KOPT-K1 (cell line): ENCODE measurements around the gene PAPSS1.
"Not testable (repeated sequence)": the region's sequence is repeated elsewhere in the genome, so short reads cannot be mapped to it uniquely, and the experiment has no call there.

Source experiments
- H3K27ac ChIP-seq: fragments of 200-600 bp; sonication (generic); 2 replicates; pipeline ENCODE4 v1.5.1; 2016; ENCODE audit warnings: antibody characterized with exemption, mild to moderate bottlenecking, low read depth, low read length; ENCODE audit not compliant: poor library complexity, severe bottlenecking
- H3K36me3 ChIP-seq: fragments of 200-600 bp; sonication (generic); 2 replicates; pipeline ENCODE4 v1.5.1; 2017; ENCODE audit warnings: antibody characterized with exemption, mild to moderate bottlenecking, low read length, moderate library complexity; ENCODE audit not compliant: insufficient read depth
- H3K9me3 ChIP-seq: fragments of 200-600 bp; sonication (generic); 2 replicates; pipeline ENCODE4 v1.5.1; 2017; ENCODE audit warnings: antibody characterized with exemption, low read length, mild to moderate bottlenecking; ENCODE audit not compliant: insufficient read depth, poor library complexity, severe bottlenecking

PAPSS1 gene

DNA sequence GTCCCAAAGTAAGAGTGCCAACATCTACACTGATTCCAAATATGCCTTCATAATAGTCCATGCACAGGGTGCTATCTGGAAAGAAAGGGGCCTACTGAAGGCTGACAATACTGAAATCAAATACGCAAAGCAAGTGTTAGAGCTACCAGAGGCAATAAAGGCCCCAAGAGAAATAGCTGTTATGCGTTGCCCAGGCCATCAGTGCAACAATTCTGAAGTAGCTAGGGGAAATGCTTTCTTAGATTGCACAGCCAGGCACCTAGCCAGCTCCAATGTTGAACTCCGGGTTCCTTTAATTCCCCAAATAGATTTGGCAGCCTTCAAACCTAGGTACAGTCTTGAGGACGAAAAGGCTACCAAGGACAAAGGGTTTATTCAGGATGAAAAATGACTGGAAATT lies 17.4 kb upstream of the PAPSS1 start:
- Histone ChIP-seq H3K27ac (no peak overlapping the region), H3K9me3 (no peaks in the 10 kb centered on the region), H3K36me3 (no peaks in the 10 kb centered on the region)

DNA sequence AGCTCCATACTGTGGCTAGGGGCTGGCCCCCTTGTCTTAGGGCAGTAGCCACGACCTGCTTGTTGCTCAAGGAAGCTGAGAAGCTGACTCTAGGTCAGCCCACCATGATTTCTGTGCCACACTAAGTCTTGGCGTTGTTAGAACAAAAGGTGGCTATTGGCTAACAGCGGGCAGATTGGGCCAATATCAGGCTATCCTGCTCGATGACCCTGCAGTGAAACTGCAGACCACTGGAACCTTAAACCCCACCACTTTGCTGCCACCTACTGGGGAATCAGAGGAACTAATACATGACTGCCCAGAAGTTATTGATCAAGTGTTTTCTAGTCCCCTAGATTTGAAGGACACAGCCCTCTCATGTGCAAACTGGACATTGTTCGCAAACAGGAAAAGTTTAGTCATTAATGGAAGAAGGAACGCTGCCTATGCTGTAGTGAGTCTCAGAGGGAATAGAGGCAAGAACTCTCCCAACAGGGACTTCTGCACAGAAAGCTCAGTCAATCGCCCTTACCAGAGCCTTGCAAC lies 17.0 kb upstream of the PAPSS1 start:
- Histone ChIP-seq H3K27ac (no peak overlapping the region), H3K36me3 (no peaks in the 10 kb centered on the region), H3K9me3 (no peaks in the 10 kb centered on the region)

DNA sequence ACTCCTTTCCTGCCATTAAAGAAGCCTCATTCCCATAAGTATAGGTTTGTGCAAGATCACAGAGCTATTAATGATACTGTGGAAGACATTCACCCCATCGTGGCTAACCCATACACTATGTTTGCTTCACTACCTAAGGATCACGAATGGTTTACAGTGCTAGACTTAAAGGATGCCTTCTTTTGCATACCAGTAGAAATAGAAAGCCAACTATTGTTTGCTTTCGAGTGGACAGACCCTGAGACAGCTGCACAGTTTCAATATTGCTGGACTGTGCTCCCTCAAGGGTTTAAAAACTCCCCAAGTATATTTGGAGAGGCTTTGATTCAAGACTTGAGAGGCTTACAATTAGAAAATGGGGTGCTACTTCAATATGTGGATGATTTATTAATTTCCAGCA lies 16.0 kb upstream of the PAPSS1 start:
- Histone ChIP-seq H3K9me3 (no peaks in the 10 kb centered on the region), H3K36me3 (no peaks in the 10 kb centered on the region), H3K27ac (no peak overlapping the region)

DNA sequence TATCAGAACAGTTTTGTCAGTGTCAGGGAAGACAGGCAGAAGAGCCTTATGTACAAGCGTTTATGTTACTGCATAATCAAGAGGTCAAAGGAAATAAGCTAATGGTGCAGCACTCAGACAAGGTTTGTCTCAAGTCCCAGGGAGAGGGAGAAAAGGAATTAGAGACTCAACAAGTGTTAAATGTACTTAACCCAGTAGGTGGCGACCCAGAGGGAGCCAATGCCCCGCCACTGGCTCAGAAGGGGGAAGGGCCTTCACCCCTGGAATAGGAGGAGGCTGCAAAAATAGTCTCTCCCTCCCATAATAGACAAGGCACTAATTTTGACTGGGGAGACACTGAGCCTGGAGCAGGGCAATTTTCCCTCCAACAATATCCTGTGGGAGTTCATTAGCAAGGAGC lies 14.1 kb upstream of the PAPSS1 start:
- H3K9me3 ChIP-seq: no peaks in the 10 kb centered on the region
- H3K36me3 ChIP-seq: no peaks in the 10 kb centered on the region
- no peak overlapping the region for H3K27ac ChIP-seq

DNA sequence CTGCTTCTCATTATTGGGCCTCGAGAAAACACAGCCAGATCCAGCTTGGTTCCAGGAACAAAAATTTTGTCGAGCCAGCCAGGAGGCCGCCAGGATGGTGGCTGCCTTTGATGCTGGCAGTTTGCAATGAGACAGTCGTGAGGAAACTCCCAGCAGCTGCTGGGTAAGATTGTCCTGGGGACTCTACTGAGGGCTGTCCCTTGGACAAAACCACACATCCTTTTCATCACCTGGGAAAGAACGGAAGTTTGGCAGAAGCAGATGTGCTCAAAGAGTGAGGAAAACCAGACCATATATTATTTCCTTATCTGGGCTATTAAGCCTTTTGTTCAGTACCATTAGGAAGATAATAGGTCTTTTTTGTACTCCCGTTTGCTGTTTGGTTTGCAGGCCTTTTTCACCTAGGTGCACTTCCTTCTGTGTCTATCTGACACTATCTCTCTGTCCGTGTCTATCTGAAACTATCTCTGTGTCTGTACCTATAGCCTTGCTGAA lies 13.4 kb upstream of the PAPSS1 start:
- H3K9me3 ChIP-seq: no peaks in the 10 kb centered on the region
- H3K36me3 ChIP-seq: no peaks in the 10 kb centered on the region
- no peak overlapping the region for H3K27ac ChIP-seq

DNA sequence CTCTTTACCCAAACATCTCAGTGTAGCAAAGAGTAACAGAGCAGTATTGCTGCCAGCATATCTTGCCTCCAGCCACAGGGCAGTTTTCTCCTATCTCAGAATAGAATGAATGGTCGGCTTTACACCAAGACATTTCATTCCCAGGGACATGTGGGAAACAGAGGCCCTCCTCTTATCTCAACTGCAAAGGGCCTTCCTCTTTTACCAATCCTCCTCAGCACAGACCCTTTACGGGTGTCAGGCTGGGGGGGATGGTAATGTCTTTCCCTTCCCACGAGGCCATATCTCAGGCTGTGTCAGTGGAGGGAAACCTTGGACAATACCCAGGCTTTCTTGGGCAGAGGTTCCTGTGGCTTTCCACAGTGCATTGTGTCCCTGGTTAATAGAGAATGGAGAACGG lies 9.0 kb upstream of the PAPSS1 start:
- not testable (repeated sequence) for H3K27ac ChIP-seq, H3K36me3 ChIP-seq, H3K9me3 ChIP-seq

DNA sequence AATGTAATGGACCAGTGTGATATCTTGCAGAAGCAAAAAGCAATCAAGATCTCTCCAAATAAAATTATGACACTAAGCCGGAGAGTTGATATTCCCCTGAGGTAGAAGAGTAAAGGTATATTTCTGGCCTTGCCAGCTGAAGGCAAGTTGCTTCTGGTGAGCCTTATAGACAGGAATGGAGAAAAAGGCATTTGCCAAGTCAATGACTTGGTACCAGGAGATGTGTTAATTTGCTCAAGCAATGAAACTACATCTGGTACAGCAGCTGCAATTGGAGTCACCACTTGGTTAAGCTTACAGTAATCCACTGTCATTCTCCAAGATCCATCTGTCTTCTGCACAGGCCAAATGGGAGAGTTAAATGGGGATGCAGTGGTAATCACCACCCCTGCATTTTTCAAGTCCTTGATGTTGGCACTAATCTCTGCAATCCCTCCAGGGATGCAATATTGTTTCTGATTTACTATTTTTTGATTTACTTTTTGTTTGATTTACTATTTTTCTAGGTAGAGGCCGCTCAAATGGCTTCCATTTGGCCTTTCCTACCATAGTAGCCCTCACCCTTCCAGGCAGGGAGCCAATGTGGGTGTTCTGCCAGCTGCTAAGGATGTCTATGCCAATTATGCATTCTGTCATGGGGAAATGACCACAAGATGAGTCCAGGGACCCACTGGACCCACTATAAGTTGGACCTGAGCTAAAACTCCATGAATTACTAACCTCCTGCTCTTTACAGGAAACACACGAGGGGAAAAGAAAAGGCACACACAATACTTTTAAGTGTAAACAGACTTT lies 6.3 kb upstream of the PAPSS1 start:
- not testable (repeated sequence) for H3K9me3 ChIP-seq, H3K36me3 ChIP-seq, H3K27ac ChIP-seq

DNA sequence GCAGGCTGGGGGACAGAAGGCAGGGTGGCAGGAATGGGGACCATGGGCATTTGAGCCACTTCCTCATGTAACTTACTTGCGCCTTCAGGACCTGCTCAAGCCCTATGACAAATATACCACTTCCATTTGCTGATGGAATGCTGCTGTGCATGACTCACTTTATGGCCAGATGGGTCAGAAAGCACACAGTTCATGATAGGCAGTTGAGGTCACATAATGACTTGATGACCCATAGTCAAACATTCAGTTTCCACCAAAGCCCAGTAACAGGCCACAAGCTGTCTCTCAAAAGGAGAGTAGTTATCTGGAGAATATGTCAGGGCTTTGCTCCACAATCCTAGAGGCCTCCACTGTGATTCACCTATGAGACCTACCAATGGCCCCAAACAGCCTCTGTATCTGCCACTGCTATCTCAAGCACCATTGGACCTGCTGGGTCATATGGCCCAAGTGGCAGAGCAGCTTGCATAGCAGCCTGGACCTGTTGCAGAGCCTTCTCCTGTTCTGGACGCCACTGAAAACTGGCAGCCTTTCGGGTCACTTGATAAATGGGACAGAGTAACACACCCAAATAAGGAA lies 5.3 kb upstream of the PAPSS1 start:
- Histone ChIP-seq H3K36me3 (no peaks in the 10 kb centered on the region), H3K27ac (no peak overlapping the region), H3K9me3 (no peaks in the 10 kb centered on the region)

DNA sequence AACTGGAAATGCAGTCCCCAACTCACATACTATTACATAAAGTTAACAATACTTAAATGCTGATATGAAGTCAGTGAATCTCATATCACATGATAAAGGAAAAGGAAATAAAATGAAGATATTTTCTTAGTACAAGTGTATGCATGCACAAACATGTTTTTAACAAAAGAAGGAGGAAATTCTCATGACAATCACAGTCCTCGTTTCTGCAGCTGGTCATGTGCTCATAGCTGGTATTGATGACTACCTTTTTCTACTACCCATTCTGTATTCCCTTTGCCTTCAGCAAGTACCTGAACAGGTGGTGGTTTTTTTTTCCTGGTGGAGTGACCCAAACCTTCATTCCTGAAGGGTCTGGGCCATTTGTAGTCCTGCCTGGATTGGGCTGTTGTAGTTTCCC lies 3.3 kb upstream of the PAPSS1 start:
- H3K9me3 ChIP-seq, H3K27ac ChIP-seq, H3K36me3 ChIP-seq: not testable (repeated sequence)

DNA sequence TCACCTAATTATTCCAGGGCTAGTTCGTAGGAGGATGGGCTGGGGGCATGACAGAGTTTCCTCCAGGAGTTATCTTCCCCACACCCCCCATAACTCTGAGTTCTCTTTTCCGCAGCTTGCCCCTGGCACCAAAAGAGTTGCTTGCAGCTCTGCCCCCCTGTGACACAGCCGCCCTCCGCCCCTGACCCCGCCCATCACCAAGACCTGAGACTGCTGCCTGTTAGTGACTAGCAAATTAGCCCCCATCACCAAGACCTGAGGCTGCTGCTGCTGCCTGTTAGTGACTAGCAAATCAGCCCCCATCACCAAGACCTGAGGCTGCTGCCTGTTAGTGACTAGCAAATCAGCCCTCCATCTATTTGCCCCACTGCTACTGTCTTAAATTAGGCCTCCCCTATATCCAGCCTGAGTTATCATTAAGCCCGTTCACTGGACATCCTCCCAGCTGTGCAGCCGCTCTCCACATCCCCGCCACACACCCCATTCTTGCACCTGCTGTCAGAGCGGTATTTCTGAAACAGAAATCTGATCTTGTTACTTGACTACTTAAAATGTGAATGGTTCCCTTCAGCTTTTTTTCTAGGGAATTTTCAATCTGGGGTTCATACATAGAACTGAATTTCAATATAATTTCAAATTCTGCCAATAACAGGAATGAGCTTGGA lies 1.5 kb upstream of the PAPSS1 start:
- Histone ChIP-seq H3K27ac (no peak overlapping the region), H3K36me3 (no peaks in the 10 kb centered on the region), H3K9me3 (no peaks in the 10 kb centered on the region)

DNA sequence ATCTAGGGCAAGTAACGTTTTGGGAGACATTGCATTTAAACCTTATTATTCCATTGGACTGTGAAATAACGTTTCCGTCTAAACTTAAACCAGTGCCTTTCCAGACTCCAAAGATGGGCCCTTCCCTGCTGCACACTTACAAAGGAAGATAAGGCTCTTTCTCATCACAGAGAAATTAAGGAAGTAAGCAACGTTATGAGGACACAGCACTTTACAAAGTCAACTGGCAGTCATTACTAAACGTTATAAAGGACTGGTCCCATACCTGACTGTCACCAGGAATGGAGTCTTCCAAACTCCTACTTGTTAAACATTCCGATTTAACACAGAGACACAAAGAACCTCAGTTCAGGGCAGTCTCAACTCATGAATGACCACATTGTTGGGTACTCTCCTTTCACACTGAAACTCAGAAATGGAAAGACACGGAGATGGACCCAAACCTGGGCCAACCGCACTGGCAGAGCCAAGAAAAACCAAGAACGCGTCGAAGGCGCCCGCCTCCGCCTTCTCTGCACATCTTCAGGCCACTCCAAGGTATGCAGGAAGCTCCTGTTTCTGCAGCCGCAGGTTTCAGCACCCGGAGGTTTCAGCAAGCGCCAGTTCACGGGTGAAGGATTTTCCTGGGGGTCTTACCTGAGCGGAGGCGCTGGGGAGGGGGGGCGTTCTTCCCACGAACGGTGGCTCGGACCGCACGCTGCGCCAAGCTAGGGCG lies 670 bp downstream of the PAPSS1 start:
- Histone ChIP-seq H3K27ac (peak overlapping the region; percentile 42), H3K9me3 (no peaks in the 10 kb centered on the region), H3K36me3 (no peaks in the 10 kb centered on the region)

DNA sequence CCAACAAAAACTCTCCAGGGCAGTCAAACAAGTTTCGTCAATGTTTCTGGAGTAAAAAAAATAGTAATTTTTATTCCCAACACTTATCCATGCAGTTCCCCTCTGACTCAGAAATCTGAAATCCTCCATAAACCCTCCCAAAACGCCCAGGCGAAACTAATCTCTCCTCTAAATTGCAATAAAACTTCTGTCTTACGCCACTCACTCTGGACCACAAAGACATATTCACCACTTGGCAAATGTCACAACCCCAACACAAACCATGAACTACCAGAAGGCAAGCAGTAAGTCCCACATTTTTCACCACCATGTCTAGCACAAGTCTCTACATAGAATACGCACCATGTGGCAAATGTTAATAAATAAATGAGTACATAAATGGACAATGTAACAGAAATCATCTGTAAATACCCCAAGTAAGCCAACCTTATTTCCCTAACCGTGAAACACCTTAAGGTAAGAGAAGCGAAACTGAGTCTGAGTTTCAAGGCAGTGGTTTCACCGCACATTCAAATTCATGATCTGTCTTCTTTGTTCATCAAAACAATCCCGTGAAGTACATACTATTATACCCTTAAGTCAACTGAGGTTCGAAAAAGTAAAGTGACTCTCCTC lies 1.6 kb downstream of the PAPSS1 start:
- Histone ChIP-seq H3K36me3 (no peaks in the 10 kb centered on the region), H3K9me3 (no peaks in the 10 kb centered on the region), H3K27ac (no peak overlapping the region)

DNA sequence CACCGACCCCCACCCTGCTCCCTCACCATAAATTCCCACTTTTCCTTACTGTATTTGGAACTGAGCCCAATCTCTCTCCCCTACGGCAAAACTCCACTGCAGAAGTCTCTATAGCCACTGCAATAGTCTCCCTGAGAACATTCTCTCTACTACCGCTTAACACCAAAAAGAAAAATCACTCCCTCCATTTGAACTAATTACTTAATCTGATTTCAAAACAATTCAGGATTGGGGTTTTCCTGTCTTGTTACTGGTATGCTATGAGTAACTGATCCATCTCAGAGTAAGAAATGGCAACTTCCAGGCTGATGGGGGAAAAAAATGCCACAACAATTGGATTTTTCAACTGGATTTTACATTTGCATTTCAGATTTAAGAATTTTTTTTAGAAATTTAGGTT lies 5.8 kb downstream of the PAPSS1 start:
- H3K9me3 ChIP-seq: peaks cover 5% of the 10 kb centered on the region
- no peak overlapping the region for H3K27ac ChIP-seq
- no peaks in the 10 kb centered on the region for H3K36me3 ChIP-seq

DNA sequence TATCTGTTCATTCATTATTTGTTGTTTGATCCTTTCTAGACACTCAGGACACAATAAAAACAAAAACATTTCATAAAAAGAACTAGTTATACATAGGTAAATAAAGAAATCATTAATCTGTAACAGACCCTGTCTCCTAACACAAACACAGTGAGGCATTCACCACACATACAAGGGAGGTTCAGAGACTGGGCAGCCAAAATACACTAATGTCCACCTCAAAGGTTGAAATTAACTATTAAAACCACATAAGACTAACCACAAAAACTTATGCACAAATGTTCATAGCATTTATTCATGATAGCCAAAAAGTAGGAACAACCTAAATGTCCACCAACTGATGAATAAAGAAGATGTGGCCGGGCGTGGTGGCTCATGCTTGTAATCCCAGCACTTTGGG lies 7.8 kb downstream of the PAPSS1 start:
- Histone ChIP-seq H3K36me3 (no peaks in the 10 kb centered on the region), H3K9me3 (peaks cover 12% of the 10 kb centered on the region), H3K27ac (no peak overlapping the region)

DNA sequence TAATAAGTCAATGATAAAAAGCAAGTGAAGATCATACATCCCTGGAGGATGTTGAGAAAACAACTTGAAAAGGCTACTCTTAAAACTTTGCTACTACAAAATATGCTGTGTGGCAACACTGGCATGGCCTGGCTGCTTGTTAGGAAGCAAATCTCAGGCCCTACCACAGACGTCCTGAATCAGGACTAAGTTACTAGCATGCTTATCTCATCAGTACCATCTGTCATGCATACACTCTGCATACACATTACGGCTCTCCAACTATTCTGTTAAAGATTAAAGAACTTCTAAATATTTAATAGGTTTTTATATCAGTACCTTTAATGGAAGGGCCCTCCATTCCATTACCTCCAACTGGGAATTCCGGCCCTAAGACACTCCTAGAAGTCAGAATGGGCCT lies 8.2 kb downstream of the PAPSS1 start:
- no peak overlapping the region for H3K27ac ChIP-seq
- no peaks in the 10 kb centered on the region for H3K36me3 ChIP-seq
- H3K9me3 ChIP-seq: peaks cover 16% of the 10 kb centered on the region
